Dedifferentiated amniotic fluid mesenchymal stem cell (primary cell): Measurements from ENCODE around the gene EYA4.

Source experiments
- DNase-seq: peaks from one replicate; pipeline ENCODE4 v3.0.0-alpha.2; 2016; ENCODE audit errors: extremely low spot score

Gene EYA4

GRCh38 chr6:133447924-133448323 lies 206.8 kb downstream of the EYA4 start:
- DNase-seq: no peak

- no peak for DNase-seq
Observed at GRCh38 chr6:133456439-133456838, 215.3 kb downstream of the EYA4 start.

GRCh38 chr6:133456944-133457343 lies 215.8 kb downstream of the EYA4 start:
- DNase-seq: no peak

GRCh38 chr6:133460101-133460500 lies 218.9 kb downstream of the EYA4 start:
- DNase-seq: no peak

- DNase-seq: no peak
Observed at GRCh38 chr6:133463790-133464189, 222.6 kb downstream of the EYA4 start.

- DNase-seq: no peak
Observed at GRCh38 chr6:133466680-133467079, 225.5 kb downstream of the EYA4 start.

- no peak for DNase-seq
Observed at GRCh38 chr6:133467231-133467981, 226.2 kb downstream of the EYA4 start.

- no peak for DNase-seq
Observed at GRCh38 chr6:133467982-133468380, 226.8 kb downstream of the EYA4 start.

- DNase-seq: no peak
Observed at GRCh38 chr6:133468591-133468990, 227.4 kb downstream of the EYA4 start.

GRCh38 chr6:133474516-133474915 lies 233.4 kb downstream of the EYA4 start:
- no peak for DNase-seq

- no peak for DNase-seq
Observed at GRCh38 chr6:133478673-133479072, 237.5 kb downstream of the EYA4 start.

GRCh38 chr6:133487174-133487573 lies 246.0 kb downstream of the EYA4 start:
- DNase-seq: no peak

GRCh38 chr6:133495205-133495903 lies 254.2 kb downstream of the EYA4 start:
- no peak for DNase-seq

- no peak for DNase-seq
Observed at GRCh38 chr6:133499662-133500061, 258.5 kb downstream of the EYA4 start.

GRCh38 chr6:133501675-133502270 lies 260.6 kb downstream of the EYA4 start:
- DNase-seq: no peak

- DNase-seq: peak; percentile 95
Observed at GRCh38 chr6:133502441-133503335, 261.5 kb downstream of the EYA4 start.

- DNase-seq: peak; percentile 91
Observed at GRCh38 chr6:133503336-133503729, 262.2 kb downstream of the EYA4 start.

GRCh38 chr6:133504158-133504557 lies 263.0 kb downstream of the EYA4 start:
- DNase-seq: no peak

- DNase-seq: peak; percentile 31
Observed at GRCh38 chr6:133504761-133505160, 263.6 kb downstream of the EYA4 start.

- no peak for DNase-seq
Observed at GRCh38 chr6:133505681-133506080, 264.5 kb downstream of the EYA4 start.

- DNase-seq: peak; percentile 59
Observed at GRCh38 chr6:133512410-133513016, 271.4 kb downstream of the EYA4 start.
